Activated CD8-positive, alpha-beta T cell treated with anti-CD3 and anti-CD28 coated beads for 36 hours (primary cell): Measurements from ENCODE around the gene ESYT2. TPM values are rescaled to one million over a fixed set of nuclear protein-coding genes. Genes with fewer than 3 reads are reported as not detected.
A peak's percentile ranks its signal among the peaks of the same experiment; 100 is the strongest.

ENCODE experiments used
- ATAC-seq: fragments of 200-7000 bp; cut with Tn5 transposase; one replicate; pipeline ENCODE4 v1.10.0; 2021; ENCODE audit warnings: mild to moderate bottlenecking, moderate library complexity
- CTCF ChIA-PET: fragments of 350-600 bp; sonication (Branson Sonifier 250); formaldehyde crosslinking; loops from one replicate; lab custom pipeline; 2021; ENCODE audit warnings: antibody characterized with exemption; lab: Charles Lee
- POLR2A ChIA-PET: fragments of 350-600 bp; sonication (Branson Sonifier 250); formaldehyde crosslinking; loops from one replicate; lab custom pipeline; 2021; ENCODE audit warnings: antibody characterized with exemption; lab: Charles Lee
- DNase-seq: peaks from one replicate; pipeline ENCODE4 v3.0.0-alpha.2; 2020
- H3K27ac Mint-ChIP-seq: one replicate; pipeline ENCODE4 v1.8.0; 2021; ENCODE audit warnings: mild to moderate bottlenecking, mixed read lengths
- H3K27me3 Mint-ChIP-seq: one replicate; pipeline ENCODE4 v1.8.0; 2021; ENCODE audit warnings: mixed read lengths
- H3K36me3 Mint-ChIP-seq: one replicate; pipeline ENCODE4 v1.8.0; 2021; ENCODE audit warnings: low read depth, mixed read lengths
- H3K4me1 Mint-ChIP-seq: one replicate; pipeline ENCODE4 v1.8.0; 2021; ENCODE audit warnings: low read depth, mixed read lengths
- H3K4me3 Mint-ChIP-seq: one replicate; pipeline ENCODE4 v1.8.0; 2021; ENCODE audit warnings: mild to moderate bottlenecking, moderate library complexity, mixed read lengths
- H3K9me3 Mint-ChIP-seq: one replicate; pipeline ENCODE4 v1.8.0; 2021; ENCODE audit warnings: mixed read lengths
- CTCF ChIP-seq: fragments of 200-600 bp; IDR thresholded peaks from one replicate; pipeline ENCODE4 v1.8.0; 2022; ENCODE audit warnings: antibody characterized with exemption, mild to moderate bottlenecking
- intact Hi-C: fragments of 100-400 bp; cut with micrococcal nuclease; formaldehyde crosslinking; loops from one replicate; pipeline ENCODE4 v1.10.0; 2022
- total RNA-seq, 2 experiments: library from RNA; stranded (reverse); gene quantifications; one replicate each; pipeline ENCODE4 v1.2.3, GENCODE V29; 2021

ESYT2 gene
- total RNA-seq, 2 experiments from 2014 or later, result 55.5 to 56.6 TPM

- Mint-ChIP-seq H3K4me3 (no peak overlapping the region), H3K4me1 (peaks cover 42% of the 10 kb centered on the region), H3K27me3 (no peaks in the 10 kb centered on the region), H3K9me3 (no peaks in the 10 kb centered on the region), H3K36me3 (peaks cover 23% of the 10 kb centered on the region), H3K27ac (no peak overlapping the region)
- ATAC-seq, result no peak
- ChIA-PET CTCF (no interaction called here), POLR2A (no interaction called here)
- DNase-seq, result no peak
- intact Hi-C loops, result loop anchor here (10.0 kb wide), 1 partner anchor 163 kb away; the partner anchor contains the start of gene NCAPG2
- no peak for TF ChIP-seq CTCF
Measured at GRCh38 chr7:158867214-158867984, 38.1 kb upstream of the ESYT2 start.

GRCh38 chr7:158865977-158866376 lies 36.7 kb upstream of the ESYT2 start:
- no peak for ATAC-seq

GRCh38 chr7:158865462-158865922 lies 36.2 kb upstream of the ESYT2 start:
- H3K4me1 Mint-ChIP-seq, result peaks cover 46% of the 10 kb centered on the region
- CTCF ChIA-PET, result interaction anchor here (0.7 to 1.0 kb wide), 2 partner anchors 38 to 111 kb away, joined by 3 read pairs; no protein-coding TSS in a partner anchor
- POLR2A ChIA-PET, result interaction anchor here (1.2 kb wide), 1 partner anchor 18 kb away, joined by 3 read pairs; no protein-coding TSS in a partner anchor
- H3K27ac Mint-ChIP-seq, result peak overlapping the region; percentile 83
- TF ChIP-seq CTCF, result no peak
- no peak for ATAC-seq
- H3K9me3 Mint-ChIP-seq, result no peaks in the 10 kb centered on the region
- peaks cover 12% of the 10 kb centered on the region for H3K36me3 Mint-ChIP-seq
- intact Hi-C loops, result loop anchor here (10.0 kb wide), 1 partner anchor 161 kb away; the partner anchor contains the start of gene NCAPG2
- DNase-seq, result peak; percentile 46
- H3K4me3 Mint-ChIP-seq, result peak overlapping the region; percentile 73
- no peaks in the 10 kb centered on the region for H3K27me3 Mint-ChIP-seq

More at GRCh38 chr7:158865977-158866376, 36.7 kb upstream of the ESYT2 start:
- TF ChIP-seq CTCF, result no peak
- intact Hi-C loops, result loop anchor here (10.0 kb wide), 1 partner anchor 161 kb away; the partner anchor contains the start of gene NCAPG2
- no peaks in the 10 kb centered on the region for H3K9me3 Mint-ChIP-seq
- ChIA-PET POLR2A (interaction anchor here (1.2 kb wide), 1 partner anchor 18 kb away, joined by 3 read pairs; no protein-coding TSS in a partner anchor), CTCF (interaction anchor here (1.0 kb wide), 1 partner anchor 111 kb away, joined by 3 read pairs; no protein-coding TSS in a partner anchor)
- H3K27ac Mint-ChIP-seq, result no peak overlapping the region
- no peak overlapping the region for H3K4me3 Mint-ChIP-seq
- peaks cover 46% of the 10 kb centered on the region for H3K4me1 Mint-ChIP-seq
- H3K36me3 Mint-ChIP-seq, result peaks cover 16% of the 10 kb centered on the region
- DNase-seq, result no peak
- no peaks in the 10 kb centered on the region for H3K27me3 Mint-ChIP-seq

GRCh38 chr7:158864833-158865232 lies 35.5 kb upstream of the ESYT2 start:
- ChIA-PET CTCF (interaction anchor here (0.7 to 2.1 kb wide), 3 partner anchors 14 to 112 kb away, joined by 3 to 5 read pairs (median 3); no protein-coding TSS in a partner anchor), POLR2A (interaction anchor here (1.2 to 2.0 kb wide), 2 partner anchors 17 to 53 kb away, joined by 3 to 10 read pairs; no protein-coding TSS in a partner anchor)
- no peaks in the 10 kb centered on the region for H3K9me3 Mint-ChIP-seq
- peak overlapping the region; percentile 73 for H3K4me3 Mint-ChIP-seq
- H3K36me3 Mint-ChIP-seq, result peaks cover 12% of the 10 kb centered on the region
- intact Hi-C loops, result loop anchor here (10.0 kb wide), 1 partner anchor 160 kb away; the partner anchor contains the start of gene NCAPG2
- no peaks in the 10 kb centered on the region for H3K27me3 Mint-ChIP-seq
- peak overlapping the region; percentile 83 for H3K27ac Mint-ChIP-seq
- ATAC-seq (no peak), DNase-seq (no peak)
- H3K4me1 Mint-ChIP-seq, result peaks cover 46% of the 10 kb centered on the region
- TF ChIP-seq CTCF, result no peak
